Measurements from ENCODE around the gene STAB2. TPM values are rescaled to one million over a fixed set of nuclear protein-coding genes. Genes with fewer than 3 reads are reported as not detected.

Gene STAB2
- total and polyA plus RNA-seq, 10 donors = 9.7 to 320 (median 200) TPM

DNA sequence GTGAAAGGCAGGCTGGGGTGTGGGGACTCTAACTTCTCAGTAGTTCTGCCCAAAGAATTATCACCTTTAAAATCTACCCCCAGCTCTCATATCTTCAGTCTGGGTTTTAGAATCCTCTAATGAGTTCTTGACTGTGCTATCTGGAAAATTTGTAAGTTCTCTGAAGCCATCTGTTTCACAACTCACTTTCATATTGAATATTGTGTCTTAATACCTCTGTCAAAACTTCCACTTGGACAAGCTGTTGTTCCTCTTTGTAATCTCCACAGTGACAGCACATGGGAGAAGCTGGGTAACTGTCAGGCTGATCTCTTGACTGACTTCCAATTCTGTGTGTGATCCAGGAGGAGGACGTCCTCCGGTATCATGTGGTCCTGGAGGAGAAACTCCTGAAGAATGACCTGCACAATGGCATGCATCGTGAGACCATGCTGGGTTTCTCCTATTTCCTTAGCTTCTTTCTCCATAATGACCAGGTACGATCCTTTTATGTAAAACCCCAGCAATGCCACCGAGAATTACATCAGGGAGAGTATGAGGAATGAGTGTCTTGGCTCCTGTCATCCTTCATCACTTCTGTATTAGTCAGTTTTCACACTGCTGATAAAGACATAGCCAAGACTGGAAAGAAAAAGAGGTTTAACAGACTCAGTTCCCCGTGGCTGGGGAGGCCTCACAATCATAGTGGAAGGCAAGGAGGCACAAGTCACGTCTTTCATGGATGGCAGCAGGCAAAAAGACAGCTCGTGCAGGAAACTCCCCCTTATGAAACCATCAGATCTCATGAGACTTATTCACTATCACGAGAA is 111.9 kb downstream of the STAB2 start:
- H3K4me3 ChIP-seq = no peak overlapping the region
- no peaks in the 10 kb centered on the region for H3K9me3 ChIP-seq
- H3K36me3 ChIP-seq = peaks cover 0 to 73% (median 3%) of the 10 kb centered on the region in 6 donors
- 44 to 76% (median 55%) methylated on average over 9 of the region's 9 CpGs for WGBS, 5 donors
- no peak for DNase-seq
- H3K4me1 ChIP-seq = peaks cover 0 to 13% (median 5%) of the 10 kb centered on the region in 6 donors
- intact Hi-C loops (cut with DNase I; ENCODE audit: low total_unique reads) = no loop called here
- TF ChIP-seq POLR2A (IDR thresholded peaks at IDR 0.05) (no peak), POLR2AphosphoS5 (IDR thresholded peaks at IDR 0.05) (no peak)
- TF ChIP-seq, protein P1, sequence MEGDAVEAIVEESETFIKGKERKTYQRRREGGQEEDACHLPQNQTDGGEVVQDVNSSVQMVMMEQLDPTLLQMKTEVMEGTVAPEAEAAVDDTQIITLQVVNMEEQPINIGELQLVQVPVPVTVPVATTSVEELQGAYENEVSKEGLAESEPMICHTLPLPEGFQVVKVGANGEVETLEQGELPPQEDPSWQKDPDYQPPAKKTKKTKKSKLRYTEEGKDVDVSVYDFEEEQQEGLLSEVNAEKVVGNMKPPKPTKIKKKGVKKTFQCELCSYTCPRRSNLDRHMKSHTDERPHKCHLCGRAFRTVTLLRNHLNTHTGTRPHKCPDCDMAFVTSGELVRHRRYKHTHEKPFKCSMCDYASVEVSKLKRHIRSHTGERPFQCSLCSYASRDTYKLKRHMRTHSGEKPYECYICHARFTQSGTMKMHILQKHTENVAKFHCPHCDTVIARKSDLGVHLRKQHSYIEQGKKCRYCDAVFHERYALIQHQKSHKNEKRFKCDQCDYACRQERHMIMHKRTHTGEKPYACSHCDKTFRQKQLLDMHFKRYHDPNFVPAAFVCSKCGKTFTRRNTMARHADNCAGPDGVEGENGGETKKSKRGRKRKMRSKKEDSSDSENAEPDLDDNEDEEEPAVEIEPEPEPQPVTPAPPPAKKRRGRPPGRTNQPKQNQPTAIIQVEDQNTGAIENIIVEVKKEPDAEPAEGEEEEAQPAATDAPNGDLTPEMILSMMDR (IDR thresholded peaks at IDR 0.05 in 8 of 11, conservative IDR thresholded peaks at IDR 0.05 in 3 of 11) = no peak
- H3K27ac ChIP-seq = peak overlapping the region in 4 of 8 donors; percentile 26 to 70 (median 55)
- peaks cover 0 to 3% (median 0%) of the 10 kb centered on the region in 7 donors for H3K27me3 ChIP-seq (replicated peaks in 1 of 7)

DNA sequence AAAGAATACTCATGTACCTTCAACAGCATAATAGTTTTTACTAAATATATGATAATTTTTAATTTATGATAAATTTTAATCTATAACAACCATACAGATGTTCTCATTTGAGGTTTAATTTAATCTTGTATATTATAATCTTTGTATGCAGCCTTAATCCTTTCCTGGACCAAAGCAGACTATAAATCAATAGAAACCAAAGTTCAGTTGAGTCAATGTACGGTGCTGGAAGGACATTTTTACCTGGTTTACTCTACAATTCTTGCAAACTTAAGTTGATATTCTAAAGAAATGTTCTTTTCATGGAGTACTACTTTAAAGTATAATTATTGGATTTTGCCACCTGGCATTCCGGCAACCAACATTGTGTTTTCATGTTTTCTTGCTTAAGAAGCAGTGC is 118.0 kb downstream of the STAB2 start:
- Histone ChIP-seq H3K4me3 (no peak overlapping the region), H3K27me3 (replicated peaks in 1 of 7) (no peaks in the 10 kb centered on the region), H3K27ac (no peak overlapping the region), H3K36me3 (peaks cover 0 to 48% (median 6%) of the 10 kb centered on the region in 6 donors), H3K9me3 (no peaks in the 10 kb centered on the region), H3K4me1 (no peaks in the 10 kb centered on the region)
- intact Hi-C loops (cut with DNase I; ENCODE audit: low total_unique reads) = no loop called here
- DNase-seq = no peak
- TF ChIP-seq POLR2A (IDR thresholded peaks at IDR 0.05) (no peak), POLR2AphosphoS5 (IDR thresholded peaks at IDR 0.05) (no peak)
- TF ChIP-seq, protein P1 (IDR thresholded peaks at IDR 0.05 in 8 of 11, conservative IDR thresholded peaks at IDR 0.05 in 3 of 11) = no peak
- WGBS, 5 donors = 74 to 85% (median 79%) methylated on average over 2 of the region's 2 CpGs

DNA sequence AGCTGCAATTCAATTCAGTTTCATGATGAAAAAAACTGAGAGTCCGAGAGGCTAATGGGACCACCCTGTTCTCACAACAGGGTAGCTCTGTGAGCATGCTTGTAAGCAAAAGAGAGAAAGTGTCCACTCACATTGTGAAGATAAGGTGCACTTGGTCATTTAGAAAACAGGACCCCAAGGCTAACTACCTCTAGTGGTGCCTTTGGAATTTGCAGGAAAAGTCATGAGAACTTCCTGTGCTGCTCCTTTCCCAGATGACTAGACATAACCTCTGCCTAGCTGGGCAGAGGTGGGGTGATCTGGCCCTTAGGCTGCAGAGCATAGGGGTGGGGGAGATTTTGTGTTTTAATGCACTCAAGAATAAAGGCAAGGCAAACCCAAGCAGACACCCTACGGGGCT is 118.9 kb downstream of the STAB2 start:
- TF ChIP-seq POLR2A (IDR thresholded peaks at IDR 0.05) (no peak), POLR2AphosphoS5 (IDR thresholded peaks at IDR 0.05) (no peak)
- TF ChIP-seq, protein P1 (IDR thresholded peaks at IDR 0.05 in 8 of 11, conservative IDR thresholded peaks at IDR 0.05 in 3 of 11) = no peak
- Histone ChIP-seq H3K27ac (no peak overlapping the region), H3K27me3 (replicated peaks in 1 of 7) (no peaks in the 10 kb centered on the region), H3K36me3 (peaks cover 0 to 48% (median 6%) of the 10 kb centered on the region in 6 donors), H3K4me1 (no peaks in the 10 kb centered on the region), H3K9me3 (no peaks in the 10 kb centered on the region), H3K4me3 (no peak overlapping the region)
- intact Hi-C loops (cut with DNase I; ENCODE audit: low total_unique reads) = no loop called here
- no peak for DNase-seq
- 75 to 96% (median 86%) methylated on average over 2 of the region's 2 CpGs for WGBS, 5 donors

DNA sequence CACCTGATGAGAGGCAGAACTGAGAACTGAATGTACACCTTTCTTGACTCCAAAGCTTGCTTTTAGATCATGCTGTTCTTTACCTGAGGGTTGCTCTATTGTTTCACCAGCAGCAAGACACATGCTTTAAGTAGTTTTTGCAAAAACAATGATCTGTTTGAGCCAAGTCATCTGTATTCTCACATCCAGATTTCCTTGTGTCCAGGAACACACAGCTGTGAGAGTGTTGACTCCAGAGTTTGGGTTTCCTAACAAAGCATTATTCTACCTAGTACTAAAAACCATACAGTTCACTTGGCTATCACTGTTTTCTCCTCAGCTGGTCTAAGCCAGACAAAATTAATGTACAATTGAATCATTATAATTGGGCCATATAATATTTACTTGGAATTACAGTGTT is 120.4 kb downstream of the STAB2 start:
- H3K36me3 ChIP-seq = peaks cover 0 to 49% (median 6%) of the 10 kb centered on the region in 6 donors
- H3K4me1 ChIP-seq = no peaks in the 10 kb centered on the region
- TF ChIP-seq, protein P1 (IDR thresholded peaks at IDR 0.05 in 8 of 11, conservative IDR thresholded peaks at IDR 0.05 in 3 of 11) = no peak
- TF ChIP-seq POLR2AphosphoS5 (IDR thresholded peaks at IDR 0.05) (no peak), POLR2A (IDR thresholded peaks at IDR 0.05) (no peak)
- no peak overlapping the region for H3K27ac ChIP-seq
- H3K9me3 ChIP-seq = no peaks in the 10 kb centered on the region
- H3K27me3 ChIP-seq (replicated peaks in 1 of 7) = no peaks in the 10 kb centered on the region
- H3K4me3 ChIP-seq = no peak overlapping the region
- intact Hi-C loops (cut with DNase I; ENCODE audit: low total_unique reads) = no loop called here
- DNase-seq = no peak
